ENCODE measurements around the gene PAH.

The PAH gene

DNA sequence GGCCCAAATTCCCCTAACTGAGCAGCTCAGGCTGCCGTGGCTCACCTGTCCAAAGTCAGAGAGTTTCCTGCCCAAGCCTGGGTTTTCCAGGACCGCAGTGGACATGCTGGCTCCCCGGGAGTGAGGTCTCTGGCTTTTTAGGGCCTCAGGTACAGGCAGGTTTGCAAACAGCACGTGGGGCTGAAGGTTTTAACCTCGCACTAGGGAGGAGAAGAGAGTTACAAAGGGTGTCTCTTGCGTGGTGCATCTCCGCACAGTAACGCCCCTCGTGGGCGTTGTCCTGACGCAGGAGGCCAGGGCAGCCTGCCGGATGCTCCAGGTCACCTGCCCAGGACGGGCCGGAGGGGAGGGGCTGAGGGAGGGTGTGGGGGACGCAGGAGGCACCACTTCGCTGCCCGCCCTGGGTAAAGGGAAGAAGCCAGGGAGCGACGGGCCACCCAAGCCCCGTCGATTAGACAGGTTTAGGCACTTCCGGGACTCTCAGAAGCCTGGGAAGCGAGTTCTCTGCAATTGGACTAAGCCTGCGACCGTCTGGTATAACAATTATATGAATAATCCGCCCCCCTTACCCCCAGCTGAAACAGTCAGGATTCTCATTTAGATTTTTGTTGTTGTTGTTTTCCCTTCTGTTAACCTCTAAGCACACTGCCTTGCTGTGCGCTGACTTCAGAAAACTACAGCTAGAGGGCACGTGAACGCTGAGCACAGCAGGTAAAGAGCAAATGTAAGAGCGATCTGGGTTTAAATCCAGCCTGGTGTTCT, at the start of gene PAH:
TSS of gene PAH (minus strand) at position 219 of the 762 bp plus-strand sequence. CDS start at position 105, 114 bp downstream.
- no peak for DNase-seq (ENCODE audit: low read depth in 2 of 2)

DNA sequence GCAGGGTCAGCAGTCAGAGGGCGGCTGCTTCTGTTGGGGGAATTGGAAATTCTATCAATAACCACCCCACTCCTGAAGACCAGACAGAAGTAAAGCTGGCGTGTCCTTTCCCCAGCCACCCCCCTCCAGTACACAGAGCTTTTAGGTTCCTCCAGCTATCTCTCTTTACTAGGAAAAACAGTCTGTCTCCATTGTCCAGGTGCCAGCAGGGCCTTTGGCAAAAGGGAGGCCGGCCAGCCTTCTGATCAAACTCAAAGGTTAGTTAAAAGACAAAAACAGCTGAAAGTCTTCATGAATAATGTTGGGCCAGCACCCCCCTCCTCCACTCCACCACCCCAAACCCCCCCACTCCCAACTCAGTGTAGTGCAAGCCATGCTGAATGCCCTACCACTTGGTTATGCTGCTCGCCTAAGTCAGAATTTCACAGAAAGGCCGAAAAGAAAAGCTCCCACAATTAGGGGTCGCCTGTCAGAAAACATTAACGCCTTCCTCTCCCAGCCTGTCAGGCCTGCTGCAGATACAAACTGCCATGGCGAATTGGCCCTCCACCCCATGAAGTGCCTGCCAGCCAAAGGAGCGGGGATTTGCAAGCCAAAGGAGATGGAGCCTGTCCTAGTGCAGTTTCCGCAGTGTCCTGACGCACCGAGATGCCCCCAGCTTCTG, 49.3 kb upstream of the PAH start:
- no peak for DNase-seq (ENCODE audit: low read depth in 2 of 2)

DNA sequence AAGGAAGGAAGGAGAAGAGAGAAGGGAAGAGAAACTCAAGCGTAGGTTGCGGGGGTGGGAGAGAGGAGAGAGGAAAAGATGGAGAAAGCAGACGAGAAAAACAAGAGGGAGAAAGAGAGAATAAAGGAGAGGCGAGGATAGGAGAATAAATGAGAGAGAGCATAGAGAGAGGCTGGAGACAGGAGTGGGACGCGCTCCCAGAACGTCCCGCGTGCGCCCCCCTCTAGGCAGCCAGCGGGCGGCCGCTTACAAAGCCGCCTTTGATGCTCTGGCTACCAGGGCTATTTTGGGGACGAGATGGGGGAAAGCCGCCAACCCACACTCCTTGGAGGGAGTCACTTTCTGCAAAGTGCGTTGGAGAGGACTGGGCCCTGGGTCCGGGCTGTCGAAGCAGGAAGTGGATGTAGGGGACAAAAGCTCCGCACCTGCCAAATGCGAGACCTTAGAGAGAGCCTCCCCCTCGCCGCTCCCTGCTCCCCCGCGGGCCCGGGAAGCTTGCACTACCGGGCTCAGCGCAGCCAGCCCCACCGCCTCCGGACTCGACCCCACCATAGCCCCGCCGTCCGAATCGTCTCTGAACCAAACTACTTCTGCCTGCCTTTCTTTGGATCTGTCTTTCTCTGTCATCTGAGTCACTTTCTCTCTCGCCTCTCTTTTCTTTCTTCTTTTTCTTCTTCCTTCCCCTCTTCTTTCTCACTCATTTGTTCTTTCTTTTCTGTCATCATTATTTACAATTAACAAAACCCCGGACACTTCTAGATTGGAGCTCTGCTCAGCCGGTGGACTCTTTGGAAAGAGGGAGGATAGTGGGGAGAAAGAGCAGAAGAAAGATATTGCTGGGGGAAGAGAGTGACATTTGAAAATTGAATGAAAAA, 48.5 kb upstream of the PAH start:
- DNase-seq (ENCODE audit: low read depth in 2 of 2), result no peak

DNA sequence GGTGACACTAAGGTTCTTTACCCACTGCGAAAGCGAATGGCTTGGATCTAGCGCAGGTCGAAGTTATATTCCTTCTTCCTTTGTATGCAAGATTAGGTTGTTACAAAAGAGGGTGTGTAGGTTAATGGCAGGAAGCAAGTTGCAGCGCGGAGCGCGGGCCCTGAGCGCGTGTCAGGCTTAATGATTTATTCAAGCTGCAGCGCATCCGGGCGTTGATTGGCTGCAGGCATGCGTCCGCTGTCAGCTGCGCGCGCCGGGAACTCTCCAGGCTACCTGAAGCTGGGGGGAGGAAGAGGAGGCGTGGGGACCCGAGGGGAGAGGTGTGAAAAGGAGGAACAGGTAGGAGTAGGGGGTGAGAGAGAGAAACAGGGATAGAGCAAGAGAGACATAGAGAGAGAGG, 47.8 kb upstream of the PAH start:
- DNase-seq (ENCODE audit: low read depth in 2 of 2), result no peak

- no peak for DNase-seq (ENCODE audit: low read depth in 2 of 2)
Observed at GRCh38 chr12:102963796-102964195, 46.8 kb upstream of the PAH start.

GRCh38 chr12:102962986-102963385, 45.9 kb upstream of the PAH start:
- DNase-seq (ENCODE audit: low read depth in 2 of 2), result no peak

GRCh38 chr12:102962532-102962931, 45.5 kb upstream of the PAH start:
- DNase-seq (ENCODE audit: low read depth in 2 of 2), result no peak

GRCh38 chr12:102961466-102961855, 44.4 kb upstream of the PAH start:
- DNase-seq (ENCODE audit: low read depth in 2 of 2), result no peak

DNA sequence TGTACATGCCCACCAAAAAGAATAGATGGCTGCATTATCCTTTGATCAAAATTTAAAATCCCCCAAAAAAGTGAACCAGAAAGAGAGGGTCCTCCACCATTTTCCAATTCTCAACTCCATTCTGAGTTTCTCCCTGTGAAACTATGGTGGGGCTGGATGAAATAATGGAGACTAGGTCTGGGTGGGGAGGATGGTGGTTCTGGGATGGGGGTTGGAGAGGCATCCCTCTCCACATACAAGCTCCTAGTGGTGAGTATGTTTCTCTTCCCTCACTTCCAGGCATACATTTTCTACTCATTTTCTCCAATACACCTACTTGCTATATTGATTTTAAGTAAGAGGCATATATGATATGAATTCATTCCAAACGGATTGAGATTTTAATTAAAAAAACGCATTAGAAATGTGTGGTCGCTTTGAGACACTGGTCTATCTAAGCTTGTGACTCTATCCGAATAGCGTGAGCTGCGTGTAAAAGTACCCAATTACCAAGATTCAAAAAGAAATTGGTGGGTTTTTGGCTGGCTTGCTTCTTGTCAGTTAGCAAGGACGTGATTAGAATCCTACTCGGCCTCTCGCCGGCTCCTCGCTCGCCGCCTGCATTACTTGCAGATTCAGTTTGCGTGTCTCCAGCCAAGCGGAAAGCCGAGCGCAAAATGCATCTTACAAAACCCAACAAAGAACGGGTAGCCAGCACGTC, 43.9 kb upstream of the PAH start:
- no peak for DNase-seq (ENCODE audit: low read depth in 2 of 2)

- no peak for DNase-seq (ENCODE audit: low read depth in 2 of 2)
Observed at GRCh38 chr12:102959391-102959790, 42.3 kb upstream of the PAH start.

GRCh38 chr12:102958830-102959176, 41.8 kb upstream of the PAH start:
- no peak for DNase-seq (ENCODE audit: low read depth in 2 of 2)

DNA sequence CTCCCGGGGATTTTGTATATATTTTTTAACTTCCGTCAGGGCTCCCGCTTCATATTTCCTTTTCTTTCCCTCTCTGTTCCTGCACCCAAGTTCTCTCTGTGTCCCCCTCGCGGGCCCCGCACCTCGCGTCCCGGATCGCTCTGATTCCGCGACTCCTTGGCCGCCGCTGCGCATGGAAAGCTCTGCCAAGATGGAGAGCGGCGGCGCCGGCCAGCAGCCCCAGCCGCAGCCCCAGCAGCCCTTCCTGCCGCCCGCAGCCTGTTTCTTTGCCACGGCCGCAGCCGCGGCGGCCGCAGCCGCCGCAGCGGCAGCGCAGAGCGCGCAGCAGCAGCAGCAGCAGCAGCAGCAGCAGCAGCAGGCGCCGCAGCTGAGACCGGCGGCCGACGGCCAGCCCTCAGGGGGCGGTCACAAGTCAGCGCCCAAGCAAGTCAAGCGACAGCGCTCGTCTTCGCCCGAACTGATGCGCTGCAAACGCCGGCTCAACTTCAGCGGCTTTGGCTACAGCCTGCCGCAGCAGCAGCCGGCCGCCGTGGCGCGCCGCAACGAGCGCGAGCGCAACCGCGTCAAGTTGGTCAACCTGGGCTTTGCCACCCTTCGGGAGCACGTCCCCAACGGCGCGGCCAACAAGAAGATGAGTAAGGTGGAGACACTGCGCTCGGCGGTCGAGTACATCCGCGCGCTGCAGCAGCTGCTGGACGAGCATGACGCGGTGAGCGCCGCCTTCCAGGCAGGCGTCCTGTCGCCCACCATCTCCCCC, 41.2 kb upstream of the PAH start:
- peak in 1 of 2 donors; percentile 15 for DNase-seq (ENCODE audit: low read depth in 2 of 2)

DNA sequence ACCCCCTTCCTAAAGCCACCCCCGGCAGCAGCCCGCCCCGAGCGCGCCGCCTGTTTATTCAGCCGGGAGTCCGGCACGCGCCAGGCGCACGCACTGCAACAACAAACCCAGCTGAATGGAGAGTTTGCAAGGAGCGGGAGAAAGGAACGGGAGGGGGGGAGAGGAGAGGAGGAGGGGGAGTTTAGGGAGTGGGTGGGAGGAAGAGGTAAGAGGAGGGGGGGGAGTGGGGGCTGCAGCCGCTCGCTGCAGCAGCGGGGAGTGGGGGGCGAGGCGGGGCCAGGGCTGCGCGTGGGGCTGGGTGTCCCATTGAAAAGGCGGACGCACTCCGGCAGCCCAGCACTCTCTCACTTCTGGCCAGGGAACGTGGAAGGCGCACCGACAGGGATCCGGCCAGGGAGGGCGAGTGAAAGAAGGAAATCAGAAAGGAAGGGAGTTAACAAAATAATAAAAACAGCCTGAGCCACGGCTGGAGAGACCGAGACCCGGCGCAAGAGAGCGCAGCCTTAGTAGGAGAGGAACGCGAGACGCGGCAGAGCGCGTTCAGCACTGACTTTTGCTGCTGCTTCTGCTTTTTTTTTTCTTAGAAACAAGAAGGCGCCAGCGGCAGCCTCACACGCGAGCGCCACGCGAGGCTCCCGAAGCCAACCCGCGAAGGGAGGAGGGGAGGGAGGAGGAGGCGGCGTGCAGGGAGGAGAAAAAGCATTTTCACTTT, 40.5 kb upstream of the PAH start, which contains the start of gene ASCL1:
TSS of gene ASCL1 (plus strand) at position 336 of the 712 bp plus-strand sequence. CDS start 571 bp downstream, outside the sequence.
- no peak for DNase-seq (ENCODE audit: low read depth in 2 of 2)

GRCh38 chr12:102956738-102957327, 39.8 kb upstream of the PAH start:
- no peak for DNase-seq (ENCODE audit: low read depth in 2 of 2)

- DNase-seq (ENCODE audit: low read depth in 2 of 2), result no peak
Observed at GRCh38 chr12:102955926-102956737, 39.1 kb upstream of the PAH start.

DNA sequence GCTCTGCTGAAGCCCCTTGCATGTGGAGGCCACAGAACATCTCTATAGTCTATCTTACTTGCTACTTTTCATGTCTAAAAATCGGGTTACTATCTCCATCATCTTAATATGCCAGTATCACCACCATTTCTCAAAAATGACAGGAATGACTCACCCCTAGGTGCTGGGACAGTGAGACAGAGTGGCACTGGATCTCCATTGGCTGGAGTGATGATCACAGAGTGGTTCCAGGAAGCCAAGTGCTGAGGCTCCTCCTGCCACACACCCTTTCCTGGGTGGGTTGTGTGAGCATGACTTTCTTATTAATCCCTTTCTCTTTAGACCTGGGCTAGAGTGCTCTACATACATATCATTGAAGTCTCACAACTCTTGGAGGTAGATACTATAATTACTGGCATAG, 37.1 kb upstream of the PAH start:
- peak in 1 of 2 donors; percentile 12 for DNase-seq (ENCODE audit: low read depth in 2 of 2)

DNA sequence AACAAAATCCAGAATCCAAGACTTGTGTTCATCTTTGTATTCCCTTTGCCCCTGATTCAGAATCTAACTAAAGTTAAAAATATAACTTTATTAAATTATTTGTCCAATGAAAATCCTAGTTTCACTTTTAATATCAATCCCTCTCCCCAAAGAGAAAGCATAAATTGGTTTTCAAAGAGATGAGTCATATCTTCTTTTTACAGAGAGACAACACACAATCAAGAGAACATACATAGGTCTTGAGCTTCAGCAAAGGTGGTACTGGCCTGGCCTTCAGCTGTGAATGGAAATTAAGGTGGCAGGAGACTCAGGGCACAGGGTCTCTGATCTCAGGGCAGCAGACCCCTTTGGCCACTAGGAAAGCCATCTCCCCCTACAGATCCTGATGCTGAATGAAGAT, 36.2 kb upstream of the PAH start:
- DNase-seq (ENCODE audit: low read depth in 2 of 2), result no peak

DNA sequence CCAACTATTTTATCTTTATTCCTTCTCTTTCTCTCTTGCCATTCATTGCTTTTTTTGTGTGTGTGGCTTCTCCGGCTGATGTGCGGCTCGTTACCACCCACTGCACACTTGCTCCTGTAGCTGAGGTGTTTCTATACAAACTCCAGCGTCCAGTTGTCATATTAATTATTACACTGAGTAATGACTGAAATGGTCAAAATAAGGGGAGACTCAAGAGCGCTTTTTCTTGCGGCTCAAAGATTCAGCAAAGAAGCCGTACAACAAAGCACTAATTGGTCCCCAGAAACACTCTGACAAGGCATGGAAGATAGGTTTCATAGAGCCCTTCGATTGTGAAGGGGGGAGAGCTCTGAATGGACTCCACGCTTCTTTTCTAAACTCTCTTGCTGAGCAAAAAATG, 34.8 kb upstream of the PAH start:
- DNase-seq (ENCODE audit: low read depth in 2 of 2), result no peak

DNA sequence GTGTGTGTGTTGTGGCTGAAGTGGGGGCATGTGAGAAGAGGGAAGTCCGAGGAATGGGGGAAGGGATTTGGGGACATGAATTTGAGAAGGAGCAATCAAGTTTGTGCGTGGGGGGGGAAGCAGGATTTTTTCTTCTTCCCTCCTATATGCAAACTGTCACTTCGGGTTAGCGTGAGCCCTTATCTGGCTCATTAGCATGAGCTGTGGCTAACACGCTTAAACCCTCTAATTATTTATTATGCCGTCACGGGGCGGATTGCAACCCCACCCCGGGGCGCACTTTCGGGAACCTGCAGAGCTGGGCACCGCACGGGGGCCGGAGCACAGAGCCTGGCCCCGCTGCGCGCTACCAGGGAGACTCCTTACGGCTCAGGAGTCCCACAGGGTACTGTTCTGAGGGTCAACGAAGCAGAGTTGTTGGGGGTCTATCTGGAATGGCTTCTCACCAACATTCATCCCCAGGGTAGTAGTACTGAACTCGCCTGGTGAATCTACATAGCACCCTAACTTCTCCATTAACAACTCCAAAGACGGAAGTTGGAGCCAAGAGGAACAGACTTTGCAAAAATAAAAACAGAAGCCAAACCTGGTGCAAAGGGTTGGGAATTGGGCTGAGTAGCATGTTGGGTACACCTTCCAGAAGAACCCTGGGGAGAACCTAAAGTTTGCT, 34.0 kb upstream of the PAH start:
- no peak for DNase-seq (ENCODE audit: low read depth in 2 of 2)

All from stimulated activated CD8-positive, alpha-beta memory T cell treated with anti-CD3 and anti-CD28 coated beads, Interleukin-15, amount 100 ng/mL, for 48 hours (primary cell).